Aorta (tissue), 5 donors: ENCODE results near the gene PDE4D. TPM values are rescaled to one million over a fixed set of nuclear protein-coding genes. Genes with fewer than 3 reads are reported as not detected.

Experiments
- ATAC-seq: fragments of 200-7000 bp; cut with Tn5 transposase; one replicate; pipeline ENCODE4 v1.9.1; 2022; ENCODE audit warnings: moderate library complexity; ENCODE audit not compliant: low FRiP score
- DNase-seq, 2 donors: peaks; one replicate each; pipeline ENCODE4 v3.0.0-alpha.2; 2020
- H3K27ac ChIP-seq, 2 donors: one replicate each; pipeline ENCODE4 v1.5.1; 2013; ENCODE audit warnings: low read length in 2 of 2, mild to moderate bottlenecking in 2 of 2, moderate library complexity in 2 of 2, control low read depth in 1 of 2, inconsistent platforms in 1 of 2, low read depth in 1 of 2
- H3K27me3 ChIP-seq, 2 donors: one replicate each; pipeline ENCODE4 v1.6.1; 2013; ENCODE audit warnings: control low read depth in 1 of 2, low read length in 1 of 2, mild to moderate bottlenecking in 1 of 2, moderate library complexity in 1 of 2; ENCODE audit not compliant: insufficient read depth in 2 of 2, control insufficient read depth in 1 of 2
- H3K36me3 ChIP-seq, 2 donors: one replicate each; pipeline ENCODE4 v1.6.1; 2013; ENCODE audit warnings: control low read depth in 1 of 2, low read length in 1 of 2, mild to moderate bottlenecking in 1 of 2; ENCODE audit not compliant: insufficient read depth in 2 of 2, control insufficient read depth in 1 of 2
- H3K4me1 ChIP-seq, 2 donors: one replicate each; pipeline ENCODE4 v1.6.1; 2013; ENCODE audit warnings: low read length in 2 of 2, control low read depth in 1 of 2, mild to moderate bottlenecking in 1 of 2, moderate library complexity in 1 of 2; ENCODE audit not compliant: insufficient read depth in 2 of 2, control insufficient read depth in 1 of 2
- H3K4me3 ChIP-seq, 2 donors: one replicate each; pipeline ENCODE4 v1.5.1; 2013; ENCODE audit warnings: low read length in 2 of 2, control low read depth in 1 of 2, mild to moderate bottlenecking in 1 of 2
- H3K9me3 ChIP-seq: one replicate; pipeline ENCODE4 v1.6.1; 2013; ENCODE audit warnings: mild to moderate bottlenecking, low read length; ENCODE audit not compliant: control insufficient read depth
- WGBS, 2 donors: extraction: QIAGEN DNeasy Blood & Tissue Kit; methylation state at CpG; one replicate each; pipeline ENCODE4 v1.1.7; 2013; 5-methylcytosine and 5-hydroxymethylcytosine counted together
- intact Hi-C, 2 donors: fragments of 100-400 bp; cut with DNase I; formaldehyde crosslinking; loops; one replicate each; pipeline versions ENCODE4 v1.14.2 to v1.15.0; 2022
- polyA plus RNA-seq, 2 donors: library from polyadenylated mRNA; stranded (reverse); fragments of 200-250 nt; gene quantifications; one replicate each; pipeline ENCODE4 v1.2.3, GENCODE V29; 2013
- total RNA-seq, 2 donors: library from RNA; stranded (reverse); fragmentation: NEBNext Ultra II Directional; extraction: Animal tissue kit (Norgen Biotek cat#: 25700); gene quantifications; one replicate each; pipeline ENCODE4 v1.2.1, GENCODE V29; 2021
- donor health status: healthy with polysubstance abuse.
- donor health status: Bipolar disorder and iron deficiency.
- donor health status: DM: no; HTN: no; CAD: no.
- donor health status: DM: no; HTN: no; CAD: no.
- donor health status: DM: yes; HTN: yes; CAD: no.

The PDE4D gene
- total and polyA plus RNA-seq, 4 donors, result 2.4 to 112 (median 33.3) TPM

GRCh38 chr5:58974601-58975000, 918.9 kb downstream of the PDE4D start:
- Histone ChIP-seq H3K4me3 (no peak overlapping the region), H3K27me3 (no peaks in the 10 kb centered on the region), H3K9me3 (no peaks in the 10 kb centered on the region), H3K36me3 (peaks cover 4 to 5% of the 10 kb centered on the region in 2 donors), H3K27ac (no peak overlapping the region), H3K4me1 (no peaks in the 10 kb centered on the region)
- WGBS, 2 donors, result 95 to 96% methylated on average over 5 of the region's 5 CpGs
- DNase-seq (no peak), ATAC-seq (no peak)
- intact Hi-C loops, result no loop called here

GRCh38 chr5:58974083-58974482, 919.4 kb downstream of the PDE4D start:
- intact Hi-C loops, result no loop called here
- Histone ChIP-seq H3K27me3 (no peaks in the 10 kb centered on the region), H3K9me3 (no peaks in the 10 kb centered on the region), H3K36me3 (peaks cover 4 to 5% of the 10 kb centered on the region in 2 donors), H3K4me3 (no peak overlapping the region), H3K4me1 (no peaks in the 10 kb centered on the region), H3K27ac (no peak overlapping the region)
- DNase-seq, result no peak
- no peak for ATAC-seq
- 92 to 93% methylated on average over 5 of the region's 5 CpGs for WGBS, 2 donors

GRCh38 chr5:58972301-58972700, 921.2 kb downstream of the PDE4D start:
- peaks cover 4 to 5% of the 10 kb centered on the region in 2 donors for H3K36me3 ChIP-seq
- WGBS, 2 donors, result 0 to 7% methylated on average over 1 of the region's 1 CpG
- ATAC-seq, result no peak
- no peaks in the 10 kb centered on the region for H3K4me1 ChIP-seq
- H3K9me3 ChIP-seq, result no peaks in the 10 kb centered on the region
- DNase-seq, result no peak
- H3K4me3 ChIP-seq, result no peak overlapping the region
- no peaks in the 10 kb centered on the region for H3K27me3 ChIP-seq
- H3K27ac ChIP-seq, result no peak overlapping the region
- intact Hi-C loops, result no loop called here

DNA sequence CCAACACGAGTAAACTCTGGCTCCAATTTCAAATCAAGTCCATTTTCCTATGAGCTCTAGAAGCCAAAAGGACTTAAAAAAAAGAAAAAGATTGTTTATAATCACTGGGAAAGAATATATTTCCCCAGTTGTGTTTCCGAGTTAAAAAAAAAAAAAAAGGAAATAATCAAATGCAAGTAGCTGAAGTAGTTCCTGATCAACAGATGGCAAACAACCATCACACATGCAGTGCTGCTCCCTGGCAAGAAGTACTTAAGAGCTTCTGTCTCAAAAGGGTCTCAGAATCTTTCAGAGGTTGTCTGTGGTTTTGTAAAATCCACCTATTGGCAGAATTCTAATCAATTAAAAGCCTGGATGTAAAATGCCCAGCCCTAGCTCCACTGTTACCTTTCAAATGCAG, 922.8 kb downstream of the PDE4D start:
- Histone ChIP-seq H3K27ac (no peak overlapping the region), H3K27me3 (no peaks in the 10 kb centered on the region), H3K4me3 (no peak overlapping the region), H3K9me3 (no peaks in the 10 kb centered on the region), H3K4me1 (no peaks in the 10 kb centered on the region), H3K36me3 (peaks cover 4 to 5% of the 10 kb centered on the region in 2 donors)
- intact Hi-C loops, result no loop called here
- DNase-seq (no peak), ATAC-seq (no peak)
- 77 to 83% methylated on average over 2 of the region's 2 CpGs for WGBS, 2 donors

DNA sequence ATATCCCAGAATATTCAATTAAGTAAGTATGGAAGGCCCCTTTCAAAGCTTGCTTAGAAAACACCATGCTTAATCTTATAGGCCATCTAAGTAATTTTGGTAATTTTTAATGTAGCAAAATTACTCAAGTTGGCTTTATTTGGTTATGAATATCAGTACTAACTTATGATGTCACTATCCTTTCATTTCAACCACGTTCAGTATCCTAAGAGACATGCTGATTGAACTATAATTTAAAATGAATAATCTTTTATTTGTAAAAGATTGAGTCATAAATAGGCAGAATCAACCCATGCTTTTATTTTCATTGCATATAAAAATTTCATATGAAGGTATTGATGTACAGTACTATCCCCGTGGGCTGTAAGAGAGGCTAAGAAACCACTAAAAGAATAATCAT, 923.7 kb downstream of the PDE4D start:
- no peak overlapping the region for H3K4me3 ChIP-seq
- no peak overlapping the region for H3K27ac ChIP-seq
- 95 to 96% methylated on average over 2 of the region's 2 CpGs for WGBS, 2 donors
- no peaks in the 10 kb centered on the region for H3K4me1 ChIP-seq
- ATAC-seq, result no peak
- no peaks in the 10 kb centered on the region for H3K9me3 ChIP-seq
- DNase-seq, result no peak
- intact Hi-C loops, result no loop called here
- no peaks in the 10 kb centered on the region for H3K27me3 ChIP-seq
- peaks cover 4% of the 10 kb centered on the region in 2 donors for H3K36me3 ChIP-seq

- Histone ChIP-seq H3K27me3 (no peaks in the 10 kb centered on the region), H3K27ac (no peak overlapping the region), H3K4me3 (no peak overlapping the region), H3K36me3 (peaks cover under 1 to 2% of the 10 kb centered on the region in 2 donors), H3K9me3 (no peaks in the 10 kb centered on the region), H3K4me1 (no peaks in the 10 kb centered on the region)
- WGBS, 2 donors, result 91 to 93% methylated on average over 3 of the region's 3 CpGs
- intact Hi-C loops, result no loop called here
- no peak for ATAC-seq
- DNase-seq, result no peak
Measured at GRCh38 chr5:58969253-58969652, 924.3 kb downstream of the PDE4D start.

GRCh38 chr5:58968350-58968749, 925.2 kb downstream of the PDE4D start:
- 87 to 92% methylated on average over 3 of the region's 3 CpGs for WGBS, 2 donors
- no peaks in the 10 kb centered on the region for H3K36me3 ChIP-seq
- DNase-seq (no peak), ATAC-seq (no peak)
- no peak overlapping the region for H3K27ac ChIP-seq
- H3K9me3 ChIP-seq, result no peaks in the 10 kb centered on the region
- intact Hi-C loops, result no loop called here
- no peaks in the 10 kb centered on the region for H3K4me1 ChIP-seq
- H3K4me3 ChIP-seq, result no peak overlapping the region
- no peaks in the 10 kb centered on the region for H3K27me3 ChIP-seq

GRCh38 chr5:58967597-58968281, 925.8 kb downstream of the PDE4D start:
- Histone ChIP-seq H3K36me3 (no peaks in the 10 kb centered on the region), H3K27me3 (no peaks in the 10 kb centered on the region), H3K4me3 (no peak overlapping the region), H3K9me3 (no peaks in the 10 kb centered on the region), H3K27ac (no peak overlapping the region), H3K4me1 (no peaks in the 10 kb centered on the region)
- ATAC-seq (no peak), DNase-seq (no peak)
- intact Hi-C loops, result no loop called here
- WGBS, 2 donors, result 98% methylated on average over 2 of the region's 2 CpGs

DNA sequence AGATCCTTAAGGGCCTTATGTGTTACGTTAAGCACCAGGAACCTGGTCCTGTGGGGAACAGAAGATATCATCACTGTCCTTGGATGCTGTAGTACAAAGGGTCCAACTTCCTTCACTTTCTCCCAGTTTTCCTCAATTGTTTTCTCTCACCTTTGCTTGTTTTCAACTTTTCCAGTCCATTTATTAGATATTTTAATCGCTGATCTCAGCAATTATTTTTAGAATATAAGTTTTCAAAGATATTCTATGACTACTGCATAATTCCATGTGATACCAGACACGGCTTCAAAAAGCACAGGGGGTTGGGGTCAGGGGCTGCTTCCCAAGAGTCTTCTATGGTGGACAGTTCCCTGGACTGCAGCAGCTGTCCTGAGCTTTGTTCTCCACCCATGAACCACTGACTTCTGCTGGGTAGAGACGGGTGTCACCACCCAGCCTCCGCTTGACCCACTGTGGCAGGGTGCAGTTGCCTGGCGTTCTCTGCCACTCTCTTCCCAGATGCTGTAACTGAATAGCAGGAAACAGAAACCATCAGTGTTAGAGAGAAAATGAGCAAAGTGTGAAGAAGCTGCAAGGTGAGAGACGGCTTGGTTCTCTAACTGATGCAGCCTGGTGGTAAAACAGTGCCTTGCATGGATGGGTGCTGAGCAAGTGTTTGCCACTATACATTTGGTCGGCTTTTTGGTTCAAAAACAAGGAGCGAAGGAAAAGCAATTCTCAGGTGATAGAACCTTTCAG, 927.7 kb downstream of the PDE4D start:
- H3K36me3 ChIP-seq, result no peaks in the 10 kb centered on the region
- H3K4me1 ChIP-seq, result no peaks in the 10 kb centered on the region
- no peaks in the 10 kb centered on the region for H3K9me3 ChIP-seq
- H3K27ac ChIP-seq, result no peak overlapping the region
- H3K4me3 ChIP-seq, result no peak overlapping the region
- no peaks in the 10 kb centered on the region for H3K27me3 ChIP-seq
- ATAC-seq, result no peak
- 91 to 93% methylated on average over 9 of the region's 9 CpGs for WGBS, 2 donors
- intact Hi-C loops, result no loop called here
- no peak for DNase-seq
